GM21825 (cell line): ENCODE data around the gene CES1.
"Not testable (repeated sequence)": the region's sequence is repeated elsewhere in the genome, so short reads cannot be mapped to it uniquely, and the experiment has no call there.

Experiments
- ATAC-seq: cut with Tn5 transposase; IDR thresholded peaks from one replicate; pipeline ENCODE4 v1.9.1; 2021; ENCODE audit warnings: mild to moderate bottlenecking, moderate library complexity; ENCODE audit not compliant: unreplicated experiment

The CES1 gene

GRCh38 chr16:55832425-55832772 is 497 bp downstream of the CES1 start:
- no peak for ATAC-seq

DNA sequence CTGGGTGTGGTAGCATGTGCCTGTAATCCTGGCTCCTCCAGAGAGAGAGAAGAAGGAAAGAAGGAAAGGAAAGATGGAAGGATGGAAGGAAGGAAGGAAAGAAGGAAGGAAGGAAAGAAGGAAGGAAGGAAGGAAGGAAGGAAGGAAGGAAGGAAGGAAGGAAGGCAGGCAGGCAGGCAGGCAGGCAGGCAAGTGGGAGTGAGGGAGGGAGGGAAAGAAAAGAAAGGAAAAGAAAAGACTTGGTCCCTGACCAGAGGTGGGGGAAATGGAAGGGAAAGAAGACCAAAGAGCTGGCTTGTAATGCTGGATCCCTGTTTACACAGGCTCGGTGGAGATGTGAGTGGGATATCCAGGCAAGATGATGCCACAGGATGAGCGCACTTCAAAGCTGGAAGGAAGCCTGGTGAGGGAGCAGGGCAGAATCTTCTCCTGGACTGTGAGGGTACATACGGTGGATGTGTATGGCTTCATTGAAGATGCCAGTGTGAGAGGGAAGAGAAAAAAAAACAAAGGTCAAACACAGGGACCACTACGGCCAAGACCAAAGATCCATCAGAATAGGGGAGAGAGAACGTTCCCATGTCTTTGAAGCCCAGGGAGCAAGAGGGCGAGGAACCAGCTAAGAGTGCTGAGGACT is 2.1 kb downstream of the CES1 start:
- no peak for ATAC-seq

DNA sequence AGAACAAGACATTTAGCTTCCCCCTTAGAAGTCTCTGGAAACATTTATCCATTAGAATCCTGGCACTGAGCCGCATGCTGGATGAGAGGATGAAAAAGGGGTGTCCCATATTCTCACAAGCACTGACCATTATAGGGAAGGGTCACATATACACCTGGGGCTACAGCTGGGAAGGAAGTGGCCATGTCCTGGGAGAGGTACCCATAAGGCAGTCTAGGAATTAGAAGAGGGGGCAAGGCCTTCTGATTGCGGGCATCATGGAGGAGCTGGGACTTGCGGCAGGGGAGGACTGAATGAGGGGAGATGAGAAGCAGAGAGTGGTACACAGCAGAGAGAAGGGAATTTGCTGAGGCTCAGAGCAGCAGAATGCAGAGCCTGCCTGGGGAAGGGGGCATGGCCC is 3.7 kb downstream of the CES1 start:
- not testable (repeated sequence) for ATAC-seq

DNA sequence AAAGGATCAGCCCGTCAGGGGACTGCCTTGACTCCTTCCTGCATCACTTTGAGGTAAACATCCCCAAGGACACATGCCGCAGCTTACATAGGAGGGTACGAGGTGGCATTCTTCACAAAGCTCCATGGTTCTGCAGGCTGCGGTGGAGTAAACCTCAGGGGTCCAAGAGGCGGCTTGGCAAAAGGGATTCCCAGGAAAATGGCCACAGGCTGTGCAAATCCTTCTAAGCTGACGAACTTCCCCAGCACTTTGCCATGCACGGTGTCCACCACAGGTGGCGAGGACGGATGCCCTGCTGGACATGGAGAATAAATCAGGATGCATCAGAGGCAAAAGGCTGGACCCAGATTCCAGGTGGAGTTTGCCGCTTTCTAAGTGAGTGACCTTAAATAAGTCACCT is 4.2 kb downstream of the CES1 start:
- ATAC-seq = no peak

- no peak for ATAC-seq
These were observed 7.7 kb downstream of the CES1 start for GRCh38 chr16:55825115-55825728.

- no peak for ATAC-seq
These were observed 8.4 kb downstream of the CES1 start for GRCh38 chr16:55824473-55825000.

- ATAC-seq = no peak
These were observed 10.6 kb downstream of the CES1 start for GRCh38 chr16:55822280-55822810.

GRCh38 chr16:55821210-55821609 is 11.7 kb downstream of the CES1 start:
- ATAC-seq = no peak

DNA sequence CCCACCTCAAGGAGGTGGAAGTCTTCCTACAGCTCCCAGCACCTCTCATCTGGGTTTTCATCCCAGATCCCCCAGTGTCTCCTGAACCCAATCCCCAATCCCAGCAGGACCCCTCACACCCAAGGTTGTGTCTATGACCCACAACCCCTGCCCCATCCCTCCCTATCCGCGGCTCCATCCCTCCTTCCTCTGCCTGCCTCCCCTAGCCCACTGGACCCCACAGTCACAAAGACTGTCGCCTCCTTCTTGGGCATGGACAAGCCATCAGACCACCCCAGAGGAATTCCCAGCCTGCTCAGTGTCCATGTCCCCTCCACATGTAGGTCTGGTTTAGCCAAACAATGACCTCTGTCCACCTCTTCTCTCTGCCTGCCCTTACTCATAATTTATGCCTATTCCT is 12.3 kb downstream of the CES1 start:
- ATAC-seq = no peak

DNA sequence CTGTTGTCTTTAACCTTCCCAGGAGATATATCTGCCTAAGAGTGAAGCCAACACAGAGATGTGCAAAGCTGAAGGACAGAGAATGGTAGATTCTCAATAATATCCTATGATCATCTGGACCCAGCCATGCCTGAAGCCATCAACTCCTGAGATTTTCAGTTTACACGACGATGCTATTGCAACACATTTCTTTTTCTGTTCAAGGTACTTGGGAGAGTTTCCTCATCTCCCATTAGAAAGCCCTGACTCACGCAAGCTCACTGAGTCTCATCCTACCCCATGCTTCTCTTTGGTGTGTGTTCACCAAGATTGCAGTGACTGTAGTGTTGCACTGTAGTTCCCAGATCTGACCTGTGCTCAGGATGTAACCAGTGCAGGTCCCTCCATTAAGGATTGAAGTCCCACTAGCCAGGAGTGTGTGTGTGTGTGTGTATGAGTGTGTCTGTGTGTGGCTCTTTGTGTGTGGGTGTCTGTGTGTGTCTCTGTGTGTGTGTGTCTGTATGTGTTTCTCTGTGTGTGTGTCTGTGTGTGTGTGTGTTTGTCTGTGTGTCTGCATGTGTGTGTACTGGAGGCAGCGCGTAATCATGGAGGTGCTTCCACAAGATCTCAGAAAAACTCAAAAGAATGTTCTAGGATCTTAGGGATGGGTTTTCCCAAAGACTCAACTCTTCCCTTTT is 15.5 kb downstream of the CES1 start:
- no peak for ATAC-seq

GRCh38 chr16:55816222-55816621 is 16.7 kb downstream of the CES1 start:
- ATAC-seq = not testable (repeated sequence)

DNA sequence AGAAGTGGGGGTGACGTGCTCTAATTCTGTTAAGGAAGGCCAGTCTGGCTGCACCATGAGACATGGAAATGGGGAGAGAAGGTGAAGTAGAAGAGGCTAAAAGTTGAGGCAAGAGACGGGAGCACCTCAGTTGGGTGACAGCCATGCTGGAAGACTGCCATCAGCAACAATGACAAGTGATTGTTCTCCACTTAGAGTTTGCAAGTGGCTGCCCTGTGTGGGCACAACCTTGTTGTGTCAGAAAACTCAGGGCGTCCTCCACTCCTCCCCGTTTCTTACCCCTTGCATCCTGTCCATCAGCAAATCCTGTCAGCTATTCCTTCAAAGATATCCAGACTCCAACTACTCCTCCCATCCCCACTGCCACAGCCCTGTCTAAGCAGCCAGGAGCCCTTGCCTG is 17.6 kb downstream of the CES1 start:
- ATAC-seq = no peak

DNA sequence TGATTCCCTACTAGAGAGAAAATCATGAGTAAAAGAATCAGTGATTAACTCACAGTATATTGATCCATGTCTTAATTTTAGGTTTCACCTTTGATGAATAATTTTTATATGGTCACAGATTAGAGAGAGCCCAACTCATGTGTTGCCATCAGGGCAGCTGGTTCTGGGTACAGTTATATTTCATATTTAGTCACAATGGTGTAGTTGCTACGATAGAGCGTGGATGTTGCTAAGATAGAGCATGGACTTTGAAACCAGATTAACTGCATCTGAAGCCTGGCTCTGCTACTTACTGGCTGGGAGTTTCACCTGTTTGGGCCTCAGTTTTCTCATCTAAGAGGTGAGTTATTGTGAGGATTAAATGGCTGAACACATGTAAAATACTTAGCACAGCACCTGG is 18.7 kb downstream of the CES1 start:
- not testable (repeated sequence) for ATAC-seq

- not testable (repeated sequence) for ATAC-seq
These were observed 19.2 kb downstream of the CES1 start for GRCh38 chr16:55813730-55814129.

GRCh38 chr16:55812951-55813350 is 19.9 kb downstream of the CES1 start:
- ATAC-seq = no peak

DNA sequence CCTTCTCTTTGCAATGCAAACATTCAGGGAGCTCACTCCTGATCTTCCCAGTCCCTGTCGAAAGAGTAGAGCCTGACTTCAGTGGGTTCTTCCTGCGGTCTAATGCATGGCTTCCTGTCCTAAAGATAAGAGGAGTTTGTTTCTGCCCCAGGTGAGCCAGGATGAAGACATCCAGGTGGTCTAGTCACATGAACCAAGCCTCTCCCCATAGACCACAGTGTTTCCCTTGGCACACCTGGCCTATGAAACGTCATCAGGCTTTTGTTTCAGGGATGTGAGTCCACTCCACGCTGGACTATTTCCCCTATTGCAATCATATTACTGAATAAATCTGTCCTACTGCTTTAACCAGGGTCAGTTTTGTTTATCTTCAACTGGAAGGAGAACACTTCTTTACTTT is 21.1 kb downstream of the CES1 start:
- ATAC-seq = no peak

- no peak for ATAC-seq
These were observed 22.4 kb downstream of the CES1 start for GRCh38 chr16:55810451-55810961.

- no peak for ATAC-seq
These were observed 23.0 kb downstream of the CES1 start for GRCh38 chr16:55809851-55810250.

DNA sequence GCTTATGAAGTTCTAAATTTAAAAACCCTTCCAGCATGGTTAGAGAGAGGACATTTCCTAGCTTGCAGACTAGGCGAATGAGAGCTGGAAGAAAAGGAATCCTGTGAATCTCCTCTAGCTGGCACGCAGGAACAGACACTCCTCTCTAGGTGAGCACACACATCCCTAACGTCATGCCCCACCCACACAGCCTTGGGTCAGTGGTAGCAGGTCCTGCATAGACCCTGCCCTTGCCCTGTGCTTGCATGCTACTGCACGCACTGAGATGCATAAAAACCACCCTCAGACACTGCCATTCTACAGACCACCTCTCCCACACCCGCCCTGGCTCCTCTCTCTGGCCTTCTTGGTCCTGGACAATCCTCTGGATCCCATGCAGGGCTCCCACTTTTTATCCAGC is 23.5 kb downstream of the CES1 start:
- no peak for ATAC-seq

DNA sequence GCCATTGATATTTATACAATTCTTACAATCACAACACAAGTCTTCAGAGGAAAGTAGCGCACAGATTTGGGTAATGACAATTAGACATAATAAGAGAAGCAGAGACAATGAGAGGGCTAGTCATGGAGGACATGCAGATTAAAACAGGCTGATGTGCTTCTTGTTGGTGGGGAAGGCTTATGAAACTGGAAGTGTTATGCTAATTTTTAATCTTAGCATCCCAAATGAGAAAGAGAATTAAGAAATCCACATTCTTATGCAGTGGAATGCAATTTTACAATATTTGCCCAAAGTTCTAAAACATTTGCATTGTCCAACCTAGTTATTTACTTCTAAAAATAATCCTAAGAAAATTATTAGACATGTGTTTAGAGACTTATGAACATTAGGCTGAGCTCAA is 24.6 kb downstream of the CES1 start:
- ATAC-seq = not testable (repeated sequence)

DNA sequence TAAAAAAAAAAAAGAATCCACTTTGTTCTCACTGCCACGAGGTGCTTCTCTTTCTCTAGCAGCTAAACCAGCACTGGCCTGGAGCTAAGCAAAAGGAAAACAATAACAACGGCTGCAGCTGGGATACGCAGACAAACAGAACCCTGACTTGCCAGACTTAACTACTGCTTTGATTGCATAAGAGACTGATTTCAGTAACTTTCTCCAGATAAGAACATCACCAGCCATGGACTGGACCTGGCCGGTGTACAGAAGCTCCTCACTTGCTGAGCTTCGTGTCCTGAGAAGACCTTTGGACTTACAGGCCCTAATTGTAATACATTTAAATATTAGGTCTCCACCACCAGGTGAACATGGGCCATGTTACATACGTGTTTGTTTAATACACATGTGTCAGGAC is 27.8 kb downstream of the CES1 start:
- not testable (repeated sequence) for ATAC-seq

- ATAC-seq = not testable (repeated sequence)
These were observed 29.2 kb downstream of the CES1 start for GRCh38 chr16:55803681-55804080.
